GM23248 (cell line): ENCODE measurements around the gene GPR25. TPM values are rescaled to one million over a fixed set of nuclear protein-coding genes. Genes with fewer than 3 reads are reported as not detected.

ENCODE experiments used
- DNase-seq: peaks from one replicate; pipeline ENCODE4 v3.0.0-alpha.2; 2015
- H2AFZ ChIP-seq: fragments of 200-600 bp; sonication (generic); 2 replicates; pipeline ENCODE4 v1.6.1; 2016; ENCODE audit warnings: antibody characterized with exemption
- H3F3A ChIP-seq: fragments of 200-600 bp; sonication (generic); 2 replicates; pipeline ENCODE4 v1.6.1; 2016; ENCODE audit warnings: mild to moderate bottlenecking, antibody characterized with exemption, mixed run types; ENCODE audit not compliant: insufficient read depth
- H3K27ac ChIP-seq: fragments of 200-600 bp; sonication (generic); 2 replicates; pipeline ENCODE4 v1.5.1; 2016; ENCODE audit warnings: mild to moderate bottlenecking
- H3K27me3 ChIP-seq: fragments of 200-600 bp; sonication (generic); replicated peaks from 2 replicates; pipeline ENCODE4 v1.6.1; 2016; ENCODE audit warnings: mild to moderate bottlenecking; ENCODE audit not compliant: insufficient read depth
- H3K36me3 ChIP-seq: fragments of 200-600 bp; sonication (generic); 2 replicates; pipeline ENCODE4 v1.6.1; 2016; ENCODE audit warnings: low read depth, mild to moderate bottlenecking
- H3K4me1 ChIP-seq: fragments of 200-600 bp; sonication (generic); 2 replicates; pipeline ENCODE4 v1.6.1; 2016; ENCODE audit warnings: mild to moderate bottlenecking; ENCODE audit not compliant: insufficient read depth
- H3K4me2 ChIP-seq: fragments of 200-600 bp; sonication (generic); one replicate; pipeline ENCODE4 v1.6.1; 2016; ENCODE audit warnings: mild to moderate bottlenecking; ENCODE audit not compliant: unreplicated experiment
- H3K4me3 ChIP-seq: fragments of 200-600 bp; sonication (generic); 2 replicates; pipeline ENCODE4 v1.5.1; 2016; ENCODE audit warnings: mild to moderate bottlenecking
- H3K79me2 ChIP-seq: fragments of 200-600 bp; sonication (generic); 2 replicates; pipeline ENCODE4 v1.6.1; 2016; ENCODE audit warnings: mild to moderate bottlenecking; ENCODE audit not compliant: insufficient read depth
- H3K9ac ChIP-seq: fragments of 200-600 bp; sonication (generic); 2 replicates; pipeline ENCODE4 v1.6.1; 2016; ENCODE audit warnings: mild to moderate bottlenecking
- H3K9me2 ChIP-seq: fragments of 200-600 bp; sonication (generic); 2 replicates; pipeline ENCODE4 v1.6.1; 2016; ENCODE audit warnings: mixed run types, mild to moderate bottlenecking, moderate library complexity; ENCODE audit not compliant: insufficient read depth
- H3K9me3 ChIP-seq: fragments of 200-600 bp; sonication (generic); one replicate; pipeline ENCODE4 v1.6.1; 2017; ENCODE audit warnings: low read depth
- H4K20me1 ChIP-seq: fragments of 200-600 bp; sonication (generic); 2 replicates; pipeline ENCODE4 v1.6.0; 2016; ENCODE audit not compliant: insufficient read depth
- EZH2 ChIP-seq: fragments of 200-600 bp; sonication (generic); IDR thresholded peaks from 2 replicates; pipeline ENCODE4 v1.6.1; 2018; ENCODE audit warnings: antibody characterized with exemption, mild to moderate bottlenecking; ENCODE audit not compliant: insufficient read depth, poor library complexity, severe bottlenecking
- EZH2phosphoT487 ChIP-seq: fragments of 200-600 bp; sonication (generic); IDR thresholded peaks from 2 replicates; pipeline ENCODE4 v1.6.1; 2018; ENCODE audit warnings: antibody characterized with exemption, moderate library complexity, mild to moderate bottlenecking, low read depth; ENCODE audit not compliant: insufficient read depth
- WGBS, 2 experiments: methylation state at CpG; one replicate each; pipeline ENCODE4 v1.1.6; 2015 to 2017; ENCODE audit warnings: low lambda C conversion rate in 2 of 2, low coverage in 1 of 2; ENCODE audit errors: missing lambda C conversion rate in 2 of 2; 5-methylcytosine and 5-hydroxymethylcytosine counted together
- in situ Hi-C: fragments of 300-500 bp; cut with MboI; formaldehyde crosslinking; loops from 2 replicates; pipeline ENCODE4 v1.15.0; 2020
- polyA plus RNA-seq: library from polyadenylated mRNA; unstranded; fragments of >200 nt; fragmentation: Nextera tagmentation; extraction: Ambion mirVana; gene quantifications from 2 replicates; pipeline ENCODE4 v1.2.1, GENCODE V29; 2016
- total RNA-seq: library from RNA; depleted of rRNA; stranded (reverse); fragments of >200 nt; shearing (Covaris generic); gene quantifications from 2 replicates; pipeline ENCODE4 v1.2.3, GENCODE V29; 2014

GPR25 gene
- total and polyA plus RNA-seq, 2 experiments from 2014 or later = not detected

GRCh38 chr1:200837931-200838571, 34.7 kb upstream of the GPR25 start:
- H3K27me3 ChIP-seq = no peaks in the 10 kb centered on the region
- H3K36me3 ChIP-seq = peaks cover 21% of the 10 kb centered on the region
- H3K9me2 ChIP-seq = no peaks in the 10 kb centered on the region
- in situ Hi-C loops = no loop called here
- H3K27ac ChIP-seq = peak overlapping the region; percentile 50
- no peaks in the 10 kb centered on the region for H3K9me3 ChIP-seq
- peak; percentile 54 for DNase-seq
- TF ChIP-seq EZH2phosphoT487 (no peak), EZH2 (no peak)
- peak overlapping the region; percentile 47 for H3K4me2 ChIP-seq
- H3K4me1 ChIP-seq = peaks cover 26% of the 10 kb centered on the region
- peak overlapping the region; percentile 25 for H3K9ac ChIP-seq
- peaks cover 43% of the 10 kb centered on the region for H3F3A ChIP-seq
- H3K4me3 ChIP-seq = no peak overlapping the region
- H3K79me2 ChIP-seq = peaks cover 67% of the 10 kb centered on the region
- no peaks in the 10 kb centered on the region for H4K20me1 ChIP-seq
- H2AFZ ChIP-seq = no peak overlapping the region
- WGBS, 2 experiments = 2 to 7% methylated on average over 2 of the region's 2 CpGs

- peak overlapping the region; percentile 50 for H3K27ac ChIP-seq
- TF ChIP-seq EZH2phosphoT487 (no peak), EZH2 (no peak)
- no peaks in the 10 kb centered on the region for H3K27me3 ChIP-seq
- H3F3A ChIP-seq = peaks cover 43% of the 10 kb centered on the region
- in situ Hi-C loops = no loop called here
- peak overlapping the region; percentile 25 for H3K9ac ChIP-seq
- H3K4me3 ChIP-seq = no peak overlapping the region
- no peak overlapping the region for H2AFZ ChIP-seq
- no peaks in the 10 kb centered on the region for H4K20me1 ChIP-seq
- H3K36me3 ChIP-seq = peaks cover 28% of the 10 kb centered on the region; the same call in 1 of the 2 replicates
- peak; percentile 72 for DNase-seq
- peaks cover 26% of the 10 kb centered on the region for H3K4me1 ChIP-seq
- no peaks in the 10 kb centered on the region for H3K9me3 ChIP-seq
- peak overlapping the region; percentile 47 for H3K4me2 ChIP-seq
- WGBS, 2 experiments = 83 to 85% methylated on average over 3 of the region's 3 CpGs
- no peaks in the 10 kb centered on the region for H3K9me2 ChIP-seq
- peaks cover 68% of the 10 kb centered on the region for H3K79me2 ChIP-seq
Observed at GRCh38 chr1:200838676-200839445, 33.9 kb upstream of the GPR25 start.

DNA sequence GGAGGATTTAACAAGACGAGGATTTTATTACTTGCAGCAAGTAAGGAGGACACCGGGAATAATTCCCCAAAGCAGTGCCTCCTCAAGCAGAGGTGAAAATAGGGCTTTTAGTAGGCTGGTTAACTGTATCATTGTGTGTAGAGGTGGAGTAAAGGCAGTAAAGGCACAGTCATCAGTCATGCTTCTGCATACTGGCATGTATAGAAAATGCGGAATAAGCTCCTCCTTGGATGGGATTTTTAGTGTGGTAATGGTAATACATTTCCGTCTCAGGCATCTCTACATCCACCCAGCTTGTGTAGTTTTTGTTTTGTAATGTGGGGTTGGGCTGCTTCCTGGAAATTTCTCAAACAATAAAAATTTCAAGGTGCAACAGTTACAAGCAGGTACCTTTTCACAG, 27.4 kb upstream of the GPR25 start:
- Histone ChIP-seq H2AFZ (no peak overlapping the region), H4K20me1 (no peaks in the 10 kb centered on the region), H3K9me3 (no peaks in the 10 kb centered on the region), H3K27ac (no peak overlapping the region), H3K4me3 (no peak overlapping the region), H3K4me2 (no peak overlapping the region), H3K9me2 (no peaks in the 10 kb centered on the region), H3K79me2 (peaks cover 35% of the 10 kb centered on the region), H3K9ac (no peak overlapping the region), H3F3A (0 out of 2 replicates have a peak, but pooled peaks cover 1% of the 10 kb centered on the region), H3K36me3 (peaks cover 68% of the 10 kb centered on the region), H3K4me1 (no peaks in the 10 kb centered on the region), H3K27me3 (no peaks in the 10 kb centered on the region)
- in situ Hi-C loops = no loop called here
- TF ChIP-seq EZH2 (no peak), EZH2phosphoT487 (no peak)
- 97 to 100% methylated on average over 4 of the region's 4 CpGs for WGBS, 2 experiments
- no peak for DNase-seq

GRCh38 chr1:200846398-200846797, 26.4 kb upstream of the GPR25 start:
- no peak overlapping the region for H2AFZ ChIP-seq
- H3K36me3 ChIP-seq = peaks cover 77% of the 10 kb centered on the region
- H3K27me3 ChIP-seq = no peaks in the 10 kb centered on the region
- H3K4me3 ChIP-seq = no peak overlapping the region
- peaks cover 25% of the 10 kb centered on the region for H3K79me2 ChIP-seq
- no peak overlapping the region for H3K27ac ChIP-seq
- no peaks in the 10 kb centered on the region for H3K9me2 ChIP-seq
- no peak for DNase-seq
- no peaks in the 10 kb centered on the region for H3F3A ChIP-seq
- WGBS, 2 experiments = 95 to 100% methylated on average over 1 of the region's 1 CpG
- H3K4me2 ChIP-seq = no peak overlapping the region
- in situ Hi-C loops = no loop called here
- TF ChIP-seq EZH2phosphoT487 = no peak
- no peak for TF ChIP-seq EZH2
- H3K9ac ChIP-seq = no peak overlapping the region
- H3K4me1 ChIP-seq = no peaks in the 10 kb centered on the region
- no peaks in the 10 kb centered on the region for H3K9me3 ChIP-seq
- no peaks in the 10 kb centered on the region for H4K20me1 ChIP-seq
